Measurements from ENCODE around the gene ARHGEF3. TPM values are rescaled to one million over a fixed set of nuclear protein-coding genes. Genes with fewer than 3 reads are reported as not detected.

Gene ARHGEF3
- total and polyA plus RNA-seq, 2 experiments from 2014 or later = 41.7 to 63.8 TPM

DNA sequence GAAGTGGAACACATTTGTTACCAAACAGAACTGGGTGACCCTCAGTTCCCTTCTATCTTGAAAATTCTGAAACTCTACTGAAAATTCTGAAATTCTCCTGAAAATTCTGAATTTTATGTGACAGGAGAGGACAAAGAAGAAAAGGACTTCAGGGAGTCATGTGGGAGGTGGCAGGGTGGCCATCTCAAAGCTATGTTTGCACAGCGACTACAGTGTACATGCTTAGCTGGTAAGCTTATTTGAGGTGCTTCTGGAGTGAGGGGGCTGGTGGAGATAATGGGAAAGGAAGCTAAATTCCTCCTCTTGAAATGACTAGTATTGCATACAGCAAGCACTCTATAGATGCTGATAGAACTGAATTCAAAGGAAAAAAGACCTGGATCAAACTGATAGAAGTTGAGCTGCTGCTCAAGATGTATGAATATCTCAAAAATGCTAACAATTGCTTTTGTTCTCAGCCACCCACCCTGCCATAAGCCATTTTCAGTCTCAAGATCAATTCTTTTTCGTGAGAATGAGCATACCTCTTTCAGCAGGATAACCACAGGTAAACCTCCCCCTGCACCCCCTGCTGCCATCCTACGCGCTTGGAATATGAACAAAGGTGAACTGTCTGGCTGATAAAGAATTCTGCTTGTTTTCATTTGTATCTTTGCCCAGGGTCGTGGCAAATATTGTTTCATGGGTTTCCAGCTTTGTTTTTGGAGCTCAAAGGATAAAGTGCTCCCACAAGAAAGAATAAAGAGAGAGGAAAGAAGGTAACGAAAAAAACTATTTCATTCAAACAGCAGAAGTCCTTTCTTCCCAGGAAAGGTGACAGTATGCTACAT lies 16.6 kb upstream of the ARHGEF3 start:
- Histone ChIP-seq H3K4me2 (peak overlapping the region; percentile 11), H3K9me2 (replicated peaks; ENCODE audit: insufficient read depth) (no peaks in the 10 kb centered on the region), H3K36me3 (replicated peaks; ENCODE audit: insufficient read depth, low read depth) (no peaks in the 10 kb centered on the region), H3K27me3 (no peaks in the 10 kb centered on the region), H4K20me1 (ENCODE audit: insufficient read depth, poor library complexity, severe bottlenecking) (no peaks in the 10 kb centered on the region), H3K4me3 (no peak overlapping the region), H2AFZ (no peak overlapping the region), H3K4me1 (ENCODE audit: insufficient read depth) (peaks cover 16% of the 10 kb centered on the region), H3K27ac (peak overlapping the region; percentile 2), H3K9me3 (ENCODE audit: low read depth) (no peaks in the 10 kb centered on the region), H3K79me2 (no peaks in the 10 kb centered on the region)
- TF ChIP-seq EZH2phosphoT487 (IDR thresholded peaks at IDR 0.05; ENCODE audit: low read depth, severe bottlenecking, unreplicated experiment) (no peak), CTCF (IDR thresholded peaks at IDR 0.05; ENCODE audit: poor library complexity) (no peak), EZH2 (IDR thresholded peaks at IDR 0.05; ENCODE audit: borderline replicate concordance) (no peak)
- no peak for DNase-seq (ENCODE audit: low spot score)
- WGBS (ENCODE audit: low lambda C conversion rate, missing lambda C conversion rate) = 52% methylated on average over 6 of the region's 6 CpGs

DNA sequence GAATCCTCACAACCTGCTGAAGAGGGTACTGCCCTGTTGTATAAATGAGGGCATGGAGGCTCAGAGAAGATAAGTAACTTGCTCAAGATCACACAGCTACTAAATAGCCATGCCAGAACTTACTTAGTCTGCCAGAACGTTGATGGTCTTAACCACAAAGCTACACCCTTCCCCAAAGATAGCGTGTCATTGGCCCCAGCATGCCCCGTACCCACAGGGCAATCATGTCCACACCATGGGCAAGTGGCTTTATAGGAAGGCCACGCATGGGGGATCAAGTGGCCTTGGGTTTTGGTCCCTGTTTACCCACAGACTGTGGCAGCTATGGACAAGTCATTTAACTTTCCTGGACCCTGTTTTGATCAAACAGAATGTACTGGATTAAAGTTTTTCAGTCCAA lies 15.9 kb upstream of the ARHGEF3 start:
- H4K20me1 ChIP-seq (ENCODE audit: insufficient read depth, poor library complexity, severe bottlenecking) = no peaks in the 10 kb centered on the region
- H2AFZ ChIP-seq = no peak overlapping the region
- H3K9me3 ChIP-seq (ENCODE audit: low read depth) = no peaks in the 10 kb centered on the region
- no peak overlapping the region for H3K4me3 ChIP-seq
- H3K4me1 ChIP-seq (ENCODE audit: insufficient read depth) = peaks cover 10% of the 10 kb centered on the region
- no peak overlapping the region for H3K4me2 ChIP-seq
- no peak for DNase-seq (ENCODE audit: low spot score)
- H3K27ac ChIP-seq = no peak overlapping the region
- no peaks in the 10 kb centered on the region for H3K9me2 ChIP-seq (replicated peaks; ENCODE audit: insufficient read depth)
- TF ChIP-seq EZH2 (IDR thresholded peaks at IDR 0.05; ENCODE audit: borderline replicate concordance) (no peak), EZH2phosphoT487 (IDR thresholded peaks at IDR 0.05; ENCODE audit: low read depth, severe bottlenecking, unreplicated experiment) (no peak), CTCF (IDR thresholded peaks at IDR 0.05; ENCODE audit: poor library complexity) (no peak)
- 87% methylated on average over 4 of the region's 4 CpGs for WGBS (ENCODE audit: low lambda C conversion rate, missing lambda C conversion rate)
- no peaks in the 10 kb centered on the region for H3K79me2 ChIP-seq
- no peaks in the 10 kb centered on the region for H3K36me3 ChIP-seq (replicated peaks; ENCODE audit: insufficient read depth, low read depth)
- H3K27me3 ChIP-seq = no peaks in the 10 kb centered on the region

- no peaks in the 10 kb centered on the region for H4K20me1 ChIP-seq (ENCODE audit: insufficient read depth, poor library complexity, severe bottlenecking)
- TF ChIP-seq EZH2 (IDR thresholded peaks at IDR 0.05; ENCODE audit: borderline replicate concordance) (no peak), CTCF (IDR thresholded peaks at IDR 0.05; ENCODE audit: poor library complexity) (no peak), EZH2phosphoT487 (IDR thresholded peaks at IDR 0.05; ENCODE audit: low read depth, severe bottlenecking, unreplicated experiment) (no peak)
- H3K9me3 ChIP-seq (ENCODE audit: low read depth) = no peaks in the 10 kb centered on the region
- no peak overlapping the region for H3K4me3 ChIP-seq
- no peaks in the 10 kb centered on the region for H3K79me2 ChIP-seq
- H3K36me3 ChIP-seq (replicated peaks; ENCODE audit: insufficient read depth, low read depth) = no peaks in the 10 kb centered on the region
- H2AFZ ChIP-seq = no peak overlapping the region
- no peak for DNase-seq (ENCODE audit: low spot score)
- H3K9me2 ChIP-seq (replicated peaks; ENCODE audit: insufficient read depth) = no peaks in the 10 kb centered on the region
- H3K4me2 ChIP-seq = no peak overlapping the region
- no peaks in the 10 kb centered on the region for H3K27me3 ChIP-seq
- H3K27ac ChIP-seq = no peak overlapping the region
- peaks cover 23% of the 10 kb centered on the region for H3K4me1 ChIP-seq (ENCODE audit: insufficient read depth)
Observed at GRCh38 chr3:56816061-56816460, 14.3 kb upstream of the ARHGEF3 start.
